AG09319 (cell line): Measurements from ENCODE around the gene RAPGEF1.

Experiments
- DNase-seq: peaks from one replicate; pipeline ENCODE4 v3.0.0-alpha.2; 2010; ENCODE audit warnings: low read depth; ENCODE audit errors: extremely low read depth
- CTCF ChIP-seq: IDR thresholded peaks from 2 replicates; pipeline ENCODE4 v1.5.1; 2011; ENCODE audit warnings: low read depth, mild to moderate bottlenecking, inconsistent platforms, low read length, moderate library complexity

The RAPGEF1 gene

DNA sequence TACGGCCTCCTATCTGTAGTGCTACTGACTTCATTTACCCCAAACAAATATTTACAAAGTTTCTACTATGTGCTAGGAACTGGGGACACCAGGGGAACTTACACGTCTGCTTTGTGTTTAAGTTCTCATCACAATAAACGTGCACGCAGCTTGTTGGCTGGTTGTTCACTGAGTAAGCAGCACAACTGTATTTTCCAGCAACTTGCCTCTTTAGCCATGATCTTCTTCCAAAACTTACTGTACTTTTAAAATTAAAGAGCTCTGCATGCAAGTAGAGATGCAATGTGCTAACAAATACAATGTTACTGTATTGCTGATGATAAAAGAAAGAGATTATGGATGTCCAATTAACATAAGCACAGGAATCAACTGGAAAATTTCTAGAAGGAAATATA is 62.8 kb downstream of the RAPGEF1 start:
- TF ChIP-seq CTCF: no peak
- DNase-seq: no peak

GRCh38 chr9:131676431-131676972 is 63.4 kb downstream of the RAPGEF1 start:
- TF ChIP-seq CTCF: no peak
- DNase-seq: no peak

GRCh38 chr9:131675437-131676022 is 64.3 kb downstream of the RAPGEF1 start:
- DNase-seq: no peak
- TF ChIP-seq CTCF: no peak

GRCh38 chr9:131674425-131675421 is 65.2 kb downstream of the RAPGEF1 start:
- no peak for TF ChIP-seq CTCF
- DNase-seq: no peak

- no peak for TF ChIP-seq CTCF
- DNase-seq: no peak
Measured at GRCh38 chr9:131673531-131673930, 66.3 kb downstream of the RAPGEF1 start.

GRCh38 chr9:131673068-131673467 is 66.8 kb downstream of the RAPGEF1 start:
- DNase-seq: no peak
- no peak for TF ChIP-seq CTCF

DNA sequence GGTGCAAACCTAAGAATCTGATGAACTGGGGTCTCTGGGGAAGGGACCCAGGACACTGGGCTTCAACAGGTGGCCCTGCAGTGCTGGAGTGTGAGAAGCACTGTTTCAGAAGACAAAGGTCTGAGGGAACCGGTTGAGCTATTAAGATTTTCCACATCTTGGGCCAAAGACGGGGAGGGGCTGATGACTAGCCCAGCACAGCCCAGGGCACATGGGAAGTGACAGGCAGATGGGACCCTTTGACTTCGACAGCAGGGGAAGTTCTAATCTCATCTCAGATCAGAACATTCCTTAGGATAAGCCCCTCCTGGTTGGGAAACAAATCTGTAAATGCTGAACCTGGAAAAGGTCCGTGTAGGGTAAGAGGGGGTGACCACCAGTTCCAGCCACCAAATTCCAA is 67.4 kb downstream of the RAPGEF1 start:
- no peak for TF ChIP-seq CTCF
- no peak for DNase-seq
